ENCODE data around the gene ATM. TPM values are rescaled to one million over a fixed set of nuclear protein-coding genes. Genes with fewer than 3 reads are reported as not detected.

Gene ATM
- total RNA-seq, 1 experiment from 2014 or later: 72.5 TPM

DNA sequence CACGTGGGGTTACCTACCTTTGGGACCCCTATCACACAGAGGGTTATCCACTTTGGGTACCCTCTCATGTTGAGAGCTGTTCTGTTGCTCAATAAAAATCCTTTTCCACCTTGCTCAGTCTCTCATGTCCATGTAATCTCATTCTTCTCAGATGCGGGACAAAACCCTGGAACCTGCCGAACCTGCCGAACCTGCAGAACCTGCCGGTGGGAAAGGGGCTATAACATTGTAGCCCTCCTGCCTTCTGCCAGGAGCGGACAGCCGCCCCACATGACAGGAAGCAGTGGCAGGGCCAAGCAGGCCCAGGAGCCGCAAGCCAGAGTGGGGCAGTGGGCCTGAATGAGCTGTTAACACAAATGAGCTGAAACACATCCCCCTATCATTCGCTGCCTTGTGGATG is 18.5 kb upstream of the ATM start:
- no peak for TF ChIP-seq EZH2 (IDR thresholded peaks at IDR 0.05; ENCODE audit: borderline replicate concordance, low read depth, low read length, poor library complexity, severe bottlenecking)
- TF ChIP-seq, protein P1, sequence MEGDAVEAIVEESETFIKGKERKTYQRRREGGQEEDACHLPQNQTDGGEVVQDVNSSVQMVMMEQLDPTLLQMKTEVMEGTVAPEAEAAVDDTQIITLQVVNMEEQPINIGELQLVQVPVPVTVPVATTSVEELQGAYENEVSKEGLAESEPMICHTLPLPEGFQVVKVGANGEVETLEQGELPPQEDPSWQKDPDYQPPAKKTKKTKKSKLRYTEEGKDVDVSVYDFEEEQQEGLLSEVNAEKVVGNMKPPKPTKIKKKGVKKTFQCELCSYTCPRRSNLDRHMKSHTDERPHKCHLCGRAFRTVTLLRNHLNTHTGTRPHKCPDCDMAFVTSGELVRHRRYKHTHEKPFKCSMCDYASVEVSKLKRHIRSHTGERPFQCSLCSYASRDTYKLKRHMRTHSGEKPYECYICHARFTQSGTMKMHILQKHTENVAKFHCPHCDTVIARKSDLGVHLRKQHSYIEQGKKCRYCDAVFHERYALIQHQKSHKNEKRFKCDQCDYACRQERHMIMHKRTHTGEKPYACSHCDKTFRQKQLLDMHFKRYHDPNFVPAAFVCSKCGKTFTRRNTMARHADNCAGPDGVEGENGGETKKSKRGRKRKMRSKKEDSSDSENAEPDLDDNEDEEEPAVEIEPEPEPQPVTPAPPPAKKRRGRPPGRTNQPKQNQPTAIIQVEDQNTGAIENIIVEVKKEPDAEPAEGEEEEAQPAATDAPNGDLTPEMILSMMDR (conservative IDR thresholded peaks at IDR 0.05; ENCODE audit: low read depth, low read length): no peak
- H3K27me3 ChIP-seq (replicated peaks; ENCODE audit: insufficient read depth, low read depth, low read length, poor library complexity): no peaks in the 10 kb centered on the region
- intact Hi-C loops (cut with micrococcal nuclease; ENCODE audit: unreplicated experiment): no loop called here
- H3K9me3 ChIP-seq (ENCODE audit: low read depth, low read length, poor library complexity, severe bottlenecking): peaks cover 8% of the 10 kb centered on the region
- POLR2A ChIA-PET (ENCODE audit: low non-redundant PET): no interaction called here
- peaks cover 50% of the 10 kb centered on the region for H3K36me3 ChIP-seq (ENCODE audit: insufficient read depth, low read length, poor library complexity, severe bottlenecking)
- no peak for DNase-seq (ENCODE audit: low spot score)
- CTCF ChIA-PET: no interaction called here
- H3K27ac ChIP-seq (ENCODE audit: low read depth, low read length, poor library complexity, severe bottlenecking): no peak overlapping the region
- no TSS peak for BruUV-seq (replicated peaks)
- H3K4me1 ChIP-seq (ENCODE audit: insufficient read depth, low read length, poor library complexity, severe bottlenecking): no peaks in the 10 kb centered on the region
- no peak overlapping the region for H3K4me3 ChIP-seq (ENCODE audit: low read depth, low read length, poor library complexity, severe bottlenecking)

DNA sequence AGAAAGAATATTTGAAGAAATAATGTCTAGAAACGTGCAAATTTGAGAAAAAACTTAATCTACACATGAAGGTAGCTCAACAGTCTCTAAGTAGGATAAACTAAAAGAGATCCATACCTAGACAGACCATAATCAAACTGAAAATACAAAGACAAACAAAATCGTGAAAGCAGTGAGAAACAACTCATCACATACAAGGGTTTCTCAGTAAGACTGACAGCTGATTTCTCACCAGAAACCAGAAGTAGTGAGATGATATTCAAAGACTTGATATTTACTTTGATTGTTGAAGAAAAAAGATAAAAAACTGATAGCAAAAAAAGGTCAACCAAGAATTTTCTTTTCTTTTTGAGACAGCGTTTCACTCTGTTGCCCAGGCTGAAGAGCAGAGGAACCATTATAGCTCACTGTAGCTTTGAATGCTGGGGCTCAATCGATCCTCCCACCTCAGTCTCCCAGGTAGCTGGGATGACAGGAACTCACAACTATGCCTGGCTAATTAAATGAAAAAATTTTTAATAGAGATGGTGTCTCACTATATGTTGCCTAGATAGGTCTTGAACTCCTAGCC is 17.9 kb upstream of the ATM start:
- Histone ChIP-seq H3K27me3 (replicated peaks; ENCODE audit: insufficient read depth, low read depth, low read length, poor library complexity) (no peaks in the 10 kb centered on the region), H3K4me3 (ENCODE audit: low read depth, low read length, poor library complexity, severe bottlenecking) (no peak overlapping the region), H3K9me3 (ENCODE audit: low read depth, low read length, poor library complexity, severe bottlenecking) (peaks cover 8% of the 10 kb centered on the region), H3K4me1 (ENCODE audit: insufficient read depth, low read length, poor library complexity, severe bottlenecking) (no peaks in the 10 kb centered on the region), H3K27ac (ENCODE audit: low read depth, low read length, poor library complexity, severe bottlenecking) (no peak overlapping the region), H3K36me3 (ENCODE audit: insufficient read depth, low read length, poor library complexity, severe bottlenecking) (peaks cover 51% of the 10 kb centered on the region)
- DNase-seq (ENCODE audit: low spot score): no peak
- no TSS peak for BruUV-seq (replicated peaks)
- TF ChIP-seq EZH2 (IDR thresholded peaks at IDR 0.05; ENCODE audit: borderline replicate concordance, low read depth, low read length, poor library complexity, severe bottlenecking): no peak
- TF ChIP-seq, protein P1 (conservative IDR thresholded peaks at IDR 0.05; ENCODE audit: low read depth, low read length): no peak
- CTCF ChIA-PET: no interaction called here
- intact Hi-C loops (cut with micrococcal nuclease; ENCODE audit: unreplicated experiment): no loop called here
- POLR2A ChIA-PET (ENCODE audit: low non-redundant PET): no interaction called here

DNA sequence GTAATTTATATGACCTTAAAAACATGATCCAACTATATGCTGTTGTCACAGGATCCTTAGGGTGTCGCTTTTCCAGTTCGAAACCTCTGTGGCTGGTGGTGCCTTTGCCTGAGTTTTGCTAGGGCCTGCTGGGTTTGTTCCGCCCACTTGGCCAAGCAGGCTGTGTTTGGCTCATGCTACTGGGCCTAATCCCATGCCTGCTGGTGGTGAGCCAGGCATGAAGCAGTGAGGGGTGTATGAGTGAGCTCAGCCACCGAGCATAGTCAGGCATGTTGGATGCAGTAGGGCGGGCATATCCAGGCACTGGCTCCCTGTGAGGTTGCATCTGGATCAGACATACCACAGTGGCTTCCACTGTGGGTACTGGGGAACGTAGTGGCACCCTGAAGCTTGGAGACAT is 16.7 kb upstream of the ATM start:
- no TSS peak for BruUV-seq (replicated peaks)
- H3K27me3 ChIP-seq (replicated peaks; ENCODE audit: insufficient read depth, low read depth, low read length, poor library complexity): no peaks in the 10 kb centered on the region
- TF ChIP-seq, protein P1 (conservative IDR thresholded peaks at IDR 0.05; ENCODE audit: low read depth, low read length): no peak
- TF ChIP-seq EZH2 (IDR thresholded peaks at IDR 0.05; ENCODE audit: borderline replicate concordance, low read depth, low read length, poor library complexity, severe bottlenecking): no peak
- H3K9me3 ChIP-seq (ENCODE audit: low read depth, low read length, poor library complexity, severe bottlenecking): peaks cover 8% of the 10 kb centered on the region
- no peak overlapping the region for H3K27ac ChIP-seq (ENCODE audit: low read depth, low read length, poor library complexity, severe bottlenecking)
- intact Hi-C loops (cut with micrococcal nuclease; ENCODE audit: unreplicated experiment): no loop called here
- H3K36me3 ChIP-seq (ENCODE audit: insufficient read depth, low read length, poor library complexity, severe bottlenecking): peaks cover 59% of the 10 kb centered on the region
- POLR2A ChIA-PET (ENCODE audit: low non-redundant PET): no interaction called here
- CTCF ChIA-PET: no interaction called here
- H3K4me3 ChIP-seq (ENCODE audit: low read depth, low read length, poor library complexity, severe bottlenecking): no peak overlapping the region
- H3K4me1 ChIP-seq (ENCODE audit: insufficient read depth, low read length, poor library complexity, severe bottlenecking): no peaks in the 10 kb centered on the region
- no peak for DNase-seq (ENCODE audit: low spot score)

All from A673 (cell line).